ENCODE measurements around the gene ZMYM3. TPM values are rescaled to one million over a fixed set of nuclear protein-coding genes. Genes with fewer than 3 reads are reported as not detected.

The ZMYM3 gene
- total RNA-seq, 1 donor from 2014 or later = 31.4 TPM

- Mint-ChIP-seq H3K27ac (no peak overlapping the region), H3K4me1 (ENCODE audit: low read depth) (no peaks in the 10 kb centered on the region), H3K9me3 (no peaks in the 10 kb centered on the region), H3K4me3 (ENCODE audit: low read depth) (no peak overlapping the region), H3K36me3 (ENCODE audit: low read depth) (peaks cover 78% of the 10 kb centered on the region), H3K27me3 (ENCODE audit: low read depth) (no peaks in the 10 kb centered on the region)
- DNase-seq (ENCODE audit: low spot score) = no peak
- intact Hi-C loops (cut with micrococcal nuclease) = no loop called here
Observed at GRCh38 chrX:71244359-71245128, 9.4 kb downstream of the ZMYM3 start.

GRCh38 chrX:71241301-71241700, 12.6 kb downstream of the ZMYM3 start:
- H3K9me3 Mint-ChIP-seq = no peaks in the 10 kb centered on the region
- intact Hi-C loops (cut with micrococcal nuclease) = no loop called here
- no peak overlapping the region for H3K4me3 Mint-ChIP-seq (ENCODE audit: low read depth)
- H3K4me1 Mint-ChIP-seq (ENCODE audit: low read depth) = no peaks in the 10 kb centered on the region
- no peak for DNase-seq (ENCODE audit: low spot score)
- no peak overlapping the region for H3K27ac Mint-ChIP-seq
- H3K36me3 Mint-ChIP-seq (ENCODE audit: low read depth) = peaks cover 58% of the 10 kb centered on the region
- no peaks in the 10 kb centered on the region for H3K27me3 Mint-ChIP-seq (ENCODE audit: low read depth)

- intact Hi-C loops (cut with micrococcal nuclease) = no loop called here
- peaks cover 48% of the 10 kb centered on the region for H3K36me3 Mint-ChIP-seq (ENCODE audit: low read depth)
- no peak for DNase-seq (ENCODE audit: low spot score)
- no peaks in the 10 kb centered on the region for H3K27me3 Mint-ChIP-seq (ENCODE audit: low read depth)
- H3K27ac Mint-ChIP-seq = no peak overlapping the region
- H3K9me3 Mint-ChIP-seq = no peaks in the 10 kb centered on the region
- H3K4me1 Mint-ChIP-seq (ENCODE audit: low read depth) = no peaks in the 10 kb centered on the region
- no peak overlapping the region for H3K4me3 Mint-ChIP-seq (ENCODE audit: low read depth)
Observed at GRCh38 chrX:71239781-71240180, 14.2 kb downstream of the ZMYM3 start.

GRCh38 chrX:71236836-71237235, 17.1 kb downstream of the ZMYM3 start:
- H3K27ac Mint-ChIP-seq = no peak overlapping the region
- H3K9me3 Mint-ChIP-seq = no peaks in the 10 kb centered on the region
- peaks cover 20% of the 10 kb centered on the region for H3K36me3 Mint-ChIP-seq (ENCODE audit: low read depth)

GRCh38 chrX:71235482-71235881, 18.5 kb downstream of the ZMYM3 start:
- Mint-ChIP-seq H3K27ac (no peak overlapping the region), H3K27me3 (ENCODE audit: low read depth) (no peaks in the 10 kb centered on the region), H3K9me3 (no peaks in the 10 kb centered on the region), H3K4me1 (ENCODE audit: low read depth) (no peaks in the 10 kb centered on the region), H3K36me3 (ENCODE audit: low read depth) (peaks cover 8% of the 10 kb centered on the region), H3K4me3 (ENCODE audit: low read depth) (no peak overlapping the region)
- intact Hi-C loops (cut with micrococcal nuclease) = no loop called here
- no peak for DNase-seq (ENCODE audit: low spot score)

More at GRCh38 chrX:71236836-71237235, 17.1 kb downstream of the ZMYM3 start:
- intact Hi-C loops (cut with micrococcal nuclease) = no loop called here
- no peaks in the 10 kb centered on the region for H3K27me3 Mint-ChIP-seq (ENCODE audit: low read depth)
- no peaks in the 10 kb centered on the region for H3K4me1 Mint-ChIP-seq (ENCODE audit: low read depth)
- H3K4me3 Mint-ChIP-seq (ENCODE audit: low read depth) = no peak overlapping the region
- no peak for DNase-seq (ENCODE audit: low spot score)

GRCh38 chrX:71228063-71228642, 25.8 kb downstream of the ZMYM3 start:
- H3K27me3 Mint-ChIP-seq (ENCODE audit: low read depth) = no peaks in the 10 kb centered on the region
- no peaks in the 10 kb centered on the region for H3K4me1 Mint-ChIP-seq (ENCODE audit: low read depth)
- H3K36me3 Mint-ChIP-seq (ENCODE audit: low read depth) = no peaks in the 10 kb centered on the region
- intact Hi-C loops (cut with micrococcal nuclease) = no loop called here
- DNase-seq (ENCODE audit: low spot score) = no peak
- H3K9me3 Mint-ChIP-seq = no peaks in the 10 kb centered on the region
- no peak overlapping the region for H3K27ac Mint-ChIP-seq
- no peak overlapping the region for H3K4me3 Mint-ChIP-seq (ENCODE audit: low read depth)

GRCh38 chrX:71227370-71228062, 26.4 kb downstream of the ZMYM3 start:
- H3K36me3 Mint-ChIP-seq (ENCODE audit: low read depth) = no peaks in the 10 kb centered on the region
- intact Hi-C loops (cut with micrococcal nuclease) = no loop called here
- no peak for DNase-seq (ENCODE audit: low spot score)
- no peak overlapping the region for H3K27ac Mint-ChIP-seq
- H3K4me3 Mint-ChIP-seq (ENCODE audit: low read depth) = no peak overlapping the region
- no peaks in the 10 kb centered on the region for H3K4me1 Mint-ChIP-seq (ENCODE audit: low read depth)
- no peaks in the 10 kb centered on the region for H3K9me3 Mint-ChIP-seq
- H3K27me3 Mint-ChIP-seq (ENCODE audit: low read depth) = no peaks in the 10 kb centered on the region

GRCh38 chrX:71225676-71226075, 28.3 kb downstream of the ZMYM3 start:
- Mint-ChIP-seq H3K36me3 (ENCODE audit: low read depth) (no peaks in the 10 kb centered on the region), H3K9me3 (no peaks in the 10 kb centered on the region), H3K4me3 (ENCODE audit: low read depth) (no peak overlapping the region), H3K27ac (no peak overlapping the region), H3K4me1 (ENCODE audit: low read depth) (no peaks in the 10 kb centered on the region), H3K27me3 (ENCODE audit: low read depth) (no peaks in the 10 kb centered on the region)
- DNase-seq (ENCODE audit: low spot score) = no peak
- intact Hi-C loops (cut with micrococcal nuclease) = no loop called here

- Mint-ChIP-seq H3K27me3 (ENCODE audit: low read depth) (no peaks in the 10 kb centered on the region), H3K9me3 (no peaks in the 10 kb centered on the region), H3K27ac (no peak overlapping the region), H3K36me3 (ENCODE audit: low read depth) (no peaks in the 10 kb centered on the region), H3K4me3 (ENCODE audit: low read depth) (no peak overlapping the region), H3K4me1 (ENCODE audit: low read depth) (no peaks in the 10 kb centered on the region)
- intact Hi-C loops (cut with micrococcal nuclease) = no loop called here
- DNase-seq (ENCODE audit: low spot score) = no peak
Observed at GRCh38 chrX:71225009-71225408, 28.9 kb downstream of the ZMYM3 start.

GRCh38 chrX:71224098-71224708, 29.7 kb downstream of the ZMYM3 start:
- Mint-ChIP-seq H3K27ac (no peak overlapping the region), H3K36me3 (ENCODE audit: low read depth) (no peaks in the 10 kb centered on the region), H3K9me3 (no peaks in the 10 kb centered on the region), H3K4me3 (ENCODE audit: low read depth) (no peak overlapping the region), H3K4me1 (ENCODE audit: low read depth) (no peaks in the 10 kb centered on the region), H3K27me3 (ENCODE audit: low read depth) (no peaks in the 10 kb centered on the region)
- DNase-seq (ENCODE audit: low spot score) = no peak
- intact Hi-C loops (cut with micrococcal nuclease) = no loop called here

GRCh38 chrX:71222929-71223328, 31.0 kb downstream of the ZMYM3 start, which contains the start of gene GJB1:
Gene GJB1 (plus strand): TSS chrX:71223224. CDS start chrX:71223708, 484 bp downstream.
- Mint-ChIP-seq H3K9me3 (no peaks in the 10 kb centered on the region), H3K27me3 (ENCODE audit: low read depth) (no peaks in the 10 kb centered on the region), H3K36me3 (ENCODE audit: low read depth) (no peaks in the 10 kb centered on the region), H3K4me1 (ENCODE audit: low read depth) (no peaks in the 10 kb centered on the region), H3K4me3 (ENCODE audit: low read depth) (no peak within 1 kb of the TSS), H3K27ac (no peak within 1 kb of the TSS)
- DNase-seq (ENCODE audit: low spot score) = no peak
- intact Hi-C loops (cut with micrococcal nuclease) = no loop called here

- H3K27me3 Mint-ChIP-seq (ENCODE audit: low read depth) = no peaks in the 10 kb centered on the region
- H3K9me3 Mint-ChIP-seq = no peaks in the 10 kb centered on the region
- no peak for DNase-seq (ENCODE audit: low spot score)
- H3K36me3 Mint-ChIP-seq (ENCODE audit: low read depth) = no peaks in the 10 kb centered on the region
- H3K27ac Mint-ChIP-seq = no peak overlapping the region
- intact Hi-C loops (cut with micrococcal nuclease) = no loop called here
- H3K4me1 Mint-ChIP-seq (ENCODE audit: low read depth) = peaks cover 3% of the 10 kb centered on the region
- H3K4me3 Mint-ChIP-seq (ENCODE audit: low read depth) = no peak overlapping the region
Observed at GRCh38 chrX:71221145-71221544, 32.8 kb downstream of the ZMYM3 start.

- Mint-ChIP-seq H3K4me3 (ENCODE audit: low read depth) (no peak overlapping the region), H3K36me3 (ENCODE audit: low read depth) (no peaks in the 10 kb centered on the region), H3K27ac (no peak overlapping the region), H3K4me1 (ENCODE audit: low read depth) (peaks cover 3% of the 10 kb centered on the region), H3K27me3 (ENCODE audit: low read depth) (peaks cover 3% of the 10 kb centered on the region), H3K9me3 (no peaks in the 10 kb centered on the region)
- no peak for DNase-seq (ENCODE audit: low spot score)
- intact Hi-C loops (cut with micrococcal nuclease) = no loop called here
Observed at GRCh38 chrX:71217298-71217697, 36.6 kb downstream of the ZMYM3 start.
